ENCODE data around the gene PRKCE.

PRKCE gene

GRCh38 chr2:45720210-45720609 lies 68.7 kb downstream of the PRKCE start:
- Histone ChIP-seq H3K4me1 (ENCODE audit: control insufficient read depth in 1 of 2, insufficient read depth in 2 of 2, low read length in 2 of 2) (peaks cover 8 to 19% of the 10 kb centered on the region in 2 donors), H3K9me3 (ENCODE audit: control insufficient read depth in 1 of 2, low read length in 2 of 2) (no peaks in the 10 kb centered on the region), H3K27ac (ENCODE audit: low read depth, low read length) (no peak overlapping the region), H3K9ac (ENCODE audit: low read depth in 1 of 2, low read length in 2 of 2) (no peak overlapping the region), H3K27me3 (ENCODE audit: control insufficient read depth in 1 of 2, insufficient read depth in 2 of 2, low read length in 2 of 2) (no peaks in the 10 kb centered on the region), H3K36me3 (ENCODE audit: control insufficient read depth in 1 of 2, insufficient read depth in 2 of 2, low read length in 2 of 2) (no peaks in the 10 kb centered on the region), H3K4me3 (ENCODE audit: low read depth in 1 of 2, low read length in 2 of 2) (no peak overlapping the region)

DNA sequence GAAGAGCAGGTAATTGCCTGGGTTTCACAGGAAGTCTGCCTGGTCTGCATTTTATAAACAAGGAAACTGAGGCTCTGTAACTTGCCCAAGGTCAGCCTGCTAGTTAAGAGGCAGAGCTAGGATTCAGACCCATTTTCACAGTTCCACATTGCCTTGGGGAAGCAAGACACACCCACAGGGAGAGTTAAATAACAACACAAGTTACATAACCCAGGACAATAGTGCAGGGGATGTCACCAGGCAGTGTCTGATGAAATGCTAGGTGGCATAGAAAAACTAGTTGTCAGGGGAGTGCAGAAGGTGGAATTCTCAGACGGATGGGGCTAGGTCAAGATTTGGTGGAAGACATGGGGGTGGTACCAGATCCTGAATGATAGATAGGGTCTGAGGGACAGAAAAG lies 69.7 kb downstream of the PRKCE start:
- no peaks in the 10 kb centered on the region for H3K27me3 ChIP-seq (ENCODE audit: control insufficient read depth in 1 of 2, insufficient read depth in 2 of 2, low read length in 2 of 2)
- no peak overlapping the region for H3K27ac ChIP-seq (ENCODE audit: low read depth, low read length)
- no peak overlapping the region for H3K4me3 ChIP-seq (ENCODE audit: low read depth in 1 of 2, low read length in 2 of 2)
- H3K36me3 ChIP-seq (ENCODE audit: control insufficient read depth in 1 of 2, insufficient read depth in 2 of 2, low read length in 2 of 2) = no peaks in the 10 kb centered on the region
- no peak overlapping the region for H3K9ac ChIP-seq (ENCODE audit: low read depth in 1 of 2, low read length in 2 of 2)
- H3K4me1 ChIP-seq (ENCODE audit: control insufficient read depth in 1 of 2, insufficient read depth in 2 of 2, low read length in 2 of 2) = peaks cover 8 to 19% of the 10 kb centered on the region in 2 donors
- no peaks in the 10 kb centered on the region for H3K9me3 ChIP-seq (ENCODE audit: control insufficient read depth in 1 of 2, low read length in 2 of 2)

DNA sequence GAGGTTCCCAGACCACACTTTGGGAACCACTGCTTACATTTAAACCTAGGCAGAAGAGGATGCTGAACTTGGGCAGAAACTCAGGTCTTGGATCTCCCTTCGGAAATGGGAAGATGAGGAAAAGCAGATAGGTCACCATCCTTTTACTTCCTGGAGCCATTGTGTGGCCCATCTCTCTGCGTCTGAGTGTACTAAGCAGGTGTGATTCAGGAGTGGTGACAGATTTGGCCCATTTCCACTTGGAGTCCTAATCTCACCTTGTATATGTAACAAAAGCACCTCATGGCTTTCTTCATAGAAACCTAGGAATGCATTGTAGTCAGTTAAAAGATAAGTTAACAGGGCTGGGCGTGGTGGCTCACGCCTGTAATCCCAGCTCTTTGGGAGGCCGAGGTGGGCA lies 71.0 kb downstream of the PRKCE start:
- Histone ChIP-seq H3K9ac (ENCODE audit: low read depth in 1 of 2, low read length in 2 of 2) (no peak overlapping the region), H3K4me3 (ENCODE audit: low read depth in 1 of 2, low read length in 2 of 2) (no peak overlapping the region), H3K9me3 (ENCODE audit: control insufficient read depth in 1 of 2, low read length in 2 of 2) (no peaks in the 10 kb centered on the region), H3K27me3 (ENCODE audit: control insufficient read depth in 1 of 2, insufficient read depth in 2 of 2, low read length in 2 of 2) (no peaks in the 10 kb centered on the region), H3K36me3 (ENCODE audit: control insufficient read depth in 1 of 2, insufficient read depth in 2 of 2, low read length in 2 of 2) (no peaks in the 10 kb centered on the region), H3K4me1 (ENCODE audit: control insufficient read depth in 1 of 2, insufficient read depth in 2 of 2, low read length in 2 of 2) (peaks cover 8 to 19% of the 10 kb centered on the region in 2 donors), H3K27ac (ENCODE audit: low read depth, low read length) (no peak overlapping the region)

- Histone ChIP-seq H3K4me1 (ENCODE audit: control insufficient read depth in 1 of 2, insufficient read depth in 2 of 2, low read length in 2 of 2) (peaks cover 8 to 19% of the 10 kb centered on the region in 2 donors), H3K36me3 (ENCODE audit: control insufficient read depth in 1 of 2, insufficient read depth in 2 of 2, low read length in 2 of 2) (no peaks in the 10 kb centered on the region), H3K4me3 (ENCODE audit: low read depth in 1 of 2, low read length in 2 of 2) (no peak overlapping the region), H3K9ac (ENCODE audit: low read depth in 1 of 2, low read length in 2 of 2) (no peak overlapping the region), H3K27ac (ENCODE audit: low read depth, low read length) (no peak overlapping the region), H3K27me3 (ENCODE audit: control insufficient read depth in 1 of 2, insufficient read depth in 2 of 2, low read length in 2 of 2) (no peaks in the 10 kb centered on the region), H3K9me3 (ENCODE audit: control insufficient read depth in 1 of 2, low read length in 2 of 2) (no peaks in the 10 kb centered on the region)
Observed at GRCh38 chr2:45723857-45724256, 72.4 kb downstream of the PRKCE start.

GRCh38 chr2:45724335-45724734 lies 72.9 kb downstream of the PRKCE start:
- no peak overlapping the region for H3K9ac ChIP-seq (ENCODE audit: low read depth in 1 of 2, low read length in 2 of 2)
- H3K27me3 ChIP-seq (ENCODE audit: control insufficient read depth in 1 of 2, insufficient read depth in 2 of 2, low read length in 2 of 2) = no peaks in the 10 kb centered on the region
- peaks cover 8 to 19% of the 10 kb centered on the region in 2 donors for H3K4me1 ChIP-seq (ENCODE audit: control insufficient read depth in 1 of 2, insufficient read depth in 2 of 2, low read length in 2 of 2)
- no peaks in the 10 kb centered on the region for H3K36me3 ChIP-seq (ENCODE audit: control insufficient read depth in 1 of 2, insufficient read depth in 2 of 2, low read length in 2 of 2)
- no peak overlapping the region for H3K27ac ChIP-seq (ENCODE audit: low read depth, low read length)
- H3K4me3 ChIP-seq (ENCODE audit: low read depth in 1 of 2, low read length in 2 of 2) = no peak overlapping the region
- no peaks in the 10 kb centered on the region for H3K9me3 ChIP-seq (ENCODE audit: control insufficient read depth in 1 of 2, low read length in 2 of 2)

- no peaks in the 10 kb centered on the region for H3K36me3 ChIP-seq (ENCODE audit: control insufficient read depth in 1 of 2, insufficient read depth in 2 of 2, low read length in 2 of 2)
- H3K4me3 ChIP-seq (ENCODE audit: low read depth in 1 of 2, low read length in 2 of 2) = no peak overlapping the region
Observed at GRCh38 chr2:45725731-45726130, 74.3 kb downstream of the PRKCE start.

GRCh38 chr2:45726188-45726587 lies 74.7 kb downstream of the PRKCE start:
- Histone ChIP-seq H3K9ac (ENCODE audit: low read depth in 1 of 2, low read length in 2 of 2) (no peak overlapping the region), H3K9me3 (ENCODE audit: control insufficient read depth in 1 of 2, low read length in 2 of 2) (no peaks in the 10 kb centered on the region), H3K27ac (ENCODE audit: low read depth, low read length) (no peak overlapping the region), H3K4me1 (ENCODE audit: control insufficient read depth in 1 of 2, insufficient read depth in 2 of 2, low read length in 2 of 2) (peaks cover 8 to 19% of the 10 kb centered on the region in 2 donors), H3K36me3 (ENCODE audit: control insufficient read depth in 1 of 2, insufficient read depth in 2 of 2, low read length in 2 of 2) (no peaks in the 10 kb centered on the region), H3K27me3 (ENCODE audit: control insufficient read depth in 1 of 2, insufficient read depth in 2 of 2, low read length in 2 of 2) (no peaks in the 10 kb centered on the region), H3K4me3 (ENCODE audit: low read depth in 1 of 2, low read length in 2 of 2) (no peak overlapping the region)

More at GRCh38 chr2:45725731-45726130, 74.3 kb downstream of the PRKCE start:
- no peak overlapping the region for H3K9ac ChIP-seq (ENCODE audit: low read depth in 1 of 2, low read length in 2 of 2)
- H3K9me3 ChIP-seq (ENCODE audit: control insufficient read depth in 1 of 2, low read length in 2 of 2) = no peaks in the 10 kb centered on the region
- H3K4me1 ChIP-seq (ENCODE audit: control insufficient read depth in 1 of 2, insufficient read depth in 2 of 2, low read length in 2 of 2) = peaks cover 8 to 19% of the 10 kb centered on the region in 2 donors
- H3K27me3 ChIP-seq (ENCODE audit: control insufficient read depth in 1 of 2, insufficient read depth in 2 of 2, low read length in 2 of 2) = no peaks in the 10 kb centered on the region
- no peak overlapping the region for H3K27ac ChIP-seq (ENCODE audit: low read depth, low read length)

GRCh38 chr2:45728458-45728942 lies 77.0 kb downstream of the PRKCE start:
- H3K9ac ChIP-seq (ENCODE audit: low read depth in 1 of 2, low read length in 2 of 2) = no peak overlapping the region
- no peaks in the 10 kb centered on the region for H3K9me3 ChIP-seq (ENCODE audit: control insufficient read depth in 1 of 2, low read length in 2 of 2)
- no peaks in the 10 kb centered on the region for H3K27me3 ChIP-seq (ENCODE audit: control insufficient read depth in 1 of 2, insufficient read depth in 2 of 2, low read length in 2 of 2)
- peaks cover 8 to 15% of the 10 kb centered on the region in 2 donors for H3K4me1 ChIP-seq (ENCODE audit: control insufficient read depth in 1 of 2, insufficient read depth in 2 of 2, low read length in 2 of 2)
- no peak overlapping the region for H3K4me3 ChIP-seq (ENCODE audit: low read depth in 1 of 2, low read length in 2 of 2)
- no peaks in the 10 kb centered on the region for H3K36me3 ChIP-seq (ENCODE audit: control insufficient read depth in 1 of 2, insufficient read depth in 2 of 2, low read length in 2 of 2)
- no peak overlapping the region for H3K27ac ChIP-seq (ENCODE audit: low read depth, low read length)

GRCh38 chr2:45729753-45730512 lies 78.5 kb downstream of the PRKCE start:
- H3K4me1 ChIP-seq (ENCODE audit: control insufficient read depth in 1 of 2, insufficient read depth in 2 of 2, low read length in 2 of 2) = peaks cover under 1 to 2% of the 10 kb centered on the region in 2 donors
- H3K36me3 ChIP-seq (ENCODE audit: control insufficient read depth in 1 of 2, insufficient read depth in 2 of 2, low read length in 2 of 2) = no peaks in the 10 kb centered on the region
- H3K9me3 ChIP-seq (ENCODE audit: control insufficient read depth in 1 of 2, low read length in 2 of 2) = no peaks in the 10 kb centered on the region
- H3K4me3 ChIP-seq (ENCODE audit: low read depth in 1 of 2, low read length in 2 of 2) = no peak overlapping the region
- H3K27me3 ChIP-seq (ENCODE audit: control insufficient read depth in 1 of 2, insufficient read depth in 2 of 2, low read length in 2 of 2) = no peaks in the 10 kb centered on the region
- no peak overlapping the region for H3K9ac ChIP-seq (ENCODE audit: low read depth in 1 of 2, low read length in 2 of 2)
- H3K27ac ChIP-seq (ENCODE audit: low read depth, low read length) = no peak overlapping the region

GRCh38 chr2:45731141-45731540 lies 79.7 kb downstream of the PRKCE start:
- no peak overlapping the region for H3K9ac ChIP-seq (ENCODE audit: low read depth in 1 of 2, low read length in 2 of 2)
- H3K9me3 ChIP-seq (ENCODE audit: control insufficient read depth in 1 of 2, low read length in 2 of 2) = no peaks in the 10 kb centered on the region
- no peak overlapping the region for H3K27ac ChIP-seq (ENCODE audit: low read depth, low read length)
- H3K4me1 ChIP-seq (ENCODE audit: control insufficient read depth in 1 of 2, insufficient read depth in 2 of 2, low read length in 2 of 2) = no peaks in the 10 kb centered on the region
- no peaks in the 10 kb centered on the region for H3K36me3 ChIP-seq (ENCODE audit: control insufficient read depth in 1 of 2, insufficient read depth in 2 of 2, low read length in 2 of 2)
- no peak overlapping the region for H3K4me3 ChIP-seq (ENCODE audit: low read depth in 1 of 2, low read length in 2 of 2)
- H3K27me3 ChIP-seq (ENCODE audit: control insufficient read depth in 1 of 2, insufficient read depth in 2 of 2, low read length in 2 of 2) = no peaks in the 10 kb centered on the region
